HG03442 (cell line): ENCODE measurements around the gene XCL2.
"Not testable (repeated sequence)": the region's sequence is repeated elsewhere in the genome, so short reads cannot be mapped to it uniquely, and the experiment has no call there.

Experiments
- ATAC-seq: cut with Tn5 transposase; IDR thresholded peaks from one replicate; pipeline ENCODE4 v1.9.1; 2021; ENCODE audit warnings: mild to moderate bottlenecking, moderate library complexity; ENCODE audit not compliant: unreplicated experiment

Gene XCL2

GRCh38 chr1:168543840-168544498 lies at the start of gene XCL2:
TSS of gene XCL2 (minus strand) at chr1:168543997. CDS start at chr1:168543964, 33 bp downstream.
- ATAC-seq: not testable (repeated sequence)

- ATAC-seq: no peak
Measured at GRCh38 chr1:168591641-168592250, 47.9 kb upstream of the XCL2 start.

- ATAC-seq: no peak
Measured at GRCh38 chr1:168591066-168591465, 47.3 kb upstream of the XCL2 start.

GRCh38 chr1:168589167-168589566 lies 45.4 kb upstream of the XCL2 start:
- no peak for ATAC-seq

- ATAC-seq: no peak
Measured at GRCh38 chr1:168585937-168586336, 42.1 kb upstream of the XCL2 start.

GRCh38 chr1:168585191-168585590 lies 41.4 kb upstream of the XCL2 start:
- no peak for ATAC-seq

GRCh38 chr1:168583571-168583970 lies 39.8 kb upstream of the XCL2 start:
- no peak for ATAC-seq

GRCh38 chr1:168582688-168583336 lies 39.0 kb upstream of the XCL2 start:
- no peak for ATAC-seq

GRCh38 chr1:168581817-168582572 lies 38.2 kb upstream of the XCL2 start:
- ATAC-seq: no peak

GRCh38 chr1:168580991-168581390 lies 37.2 kb upstream of the XCL2 start:
- ATAC-seq: not testable (repeated sequence)

GRCh38 chr1:168580290-168580689 lies 36.5 kb upstream of the XCL2 start:
- not testable (repeated sequence) for ATAC-seq

- not testable (repeated sequence) for ATAC-seq
Measured at GRCh38 chr1:168578531-168579185, 34.9 kb upstream of the XCL2 start.

GRCh38 chr1:168576245-168576688 lies 32.5 kb upstream of the XCL2 start, which contains the start of gene XCL1:
TSS of gene XCL1 (plus strand) at chr1:168576605. CDS start at chr1:168576638, 33 bp downstream.
- ATAC-seq: not testable (repeated sequence)

- not testable (repeated sequence) for ATAC-seq
Measured at GRCh38 chr1:168574234-168574633, 30.4 kb upstream of the XCL2 start.

GRCh38 chr1:168572633-168573032 lies 28.8 kb upstream of the XCL2 start:
- ATAC-seq: no peak

GRCh38 chr1:168570652-168571051 lies 26.9 kb upstream of the XCL2 start:
- ATAC-seq: no peak

GRCh38 chr1:168568346-168568745 lies 24.5 kb upstream of the XCL2 start:
- no peak for ATAC-seq

- no peak for ATAC-seq
Measured at GRCh38 chr1:168567568-168567967, 23.8 kb upstream of the XCL2 start.

GRCh38 chr1:168567007-168567406 lies 23.2 kb upstream of the XCL2 start:
- ATAC-seq: no peak

GRCh38 chr1:168565825-168566224 lies 22.0 kb upstream of the XCL2 start:
- no peak for ATAC-seq

GRCh38 chr1:168561989-168562388 lies 18.2 kb upstream of the XCL2 start:
- no peak for ATAC-seq
